ENCODE results near the gene DBH.

DBH gene

GRCh38 chr9:133680976-133681657, 45.0 kb downstream of the DBH start:
- ATAC-seq = no peak
- TF ChIP-seq ZC3H10 (CRISPR knock-in tag; IDR thresholded peaks at IDR 0.05) (no peak), ZNF70 (CRISPR knock-in tag; IDR thresholded peaks at IDR 0.05) (no peak), ARNTL (CRISPR knock-in tag; IDR thresholded peaks at IDR 0.05; ENCODE audit: borderline replicate concordance, low read depth) (no peak), ZFP30 (CRISPR knock-in tag; IDR thresholded peaks at IDR 0.05) (no peak), ZNF565 (CRISPR knock-in tag; conservative IDR thresholded peaks at IDR 0.05; ENCODE audit: low read depth) (no peak), TOX (CRISPR knock-in tag; IDR thresholded peaks at IDR 0.05; ENCODE audit: borderline replicate concordance) (no peak), GLIS3 (CRISPR knock-in tag; IDR thresholded peaks at IDR 0.05) (no peak), TCF4 (CRISPR knock-in tag; IDR thresholded peaks at IDR 0.05; ENCODE audit: borderline replicate concordance) (no peak), BACH2 (CRISPR knock-in tag; IDR thresholded peaks at IDR 0.05; ENCODE audit: borderline replicate concordance) (no peak), OSR1 (CRISPR knock-in tag; IDR thresholded peaks at IDR 0.05) (no peak), ESRRG (CRISPR knock-in tag; IDR thresholded peaks at IDR 0.05) (no peak)
- TF ChIP-seq, protein P1, sequence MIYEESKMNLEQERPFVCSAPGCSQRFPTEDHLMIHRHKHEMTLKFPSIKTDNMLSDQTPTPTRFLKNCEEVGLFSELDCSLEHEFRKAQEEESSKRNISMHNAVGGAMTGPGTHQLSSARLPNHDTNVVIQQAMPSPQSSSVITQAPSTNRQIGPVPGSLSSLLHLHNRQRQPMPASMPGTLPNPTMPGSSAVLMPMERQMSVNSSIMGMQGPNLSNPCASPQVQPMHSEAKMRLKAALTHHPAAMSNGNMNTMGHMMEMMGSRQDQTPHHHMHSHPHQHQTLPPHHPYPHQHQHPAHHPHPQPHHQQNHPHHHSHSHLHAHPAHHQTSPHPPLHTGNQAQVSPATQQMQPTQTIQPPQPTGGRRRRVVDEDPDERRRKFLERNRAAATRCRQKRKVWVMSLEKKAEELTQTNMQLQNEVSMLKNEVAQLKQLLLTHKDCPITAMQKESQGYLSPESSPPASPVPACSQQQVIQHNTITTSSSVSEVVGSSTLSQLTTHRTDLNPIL (CRISPR knock-in tag; IDR thresholded peaks at IDR 0.05; ENCODE audit: low read depth) = no peak

DNA sequence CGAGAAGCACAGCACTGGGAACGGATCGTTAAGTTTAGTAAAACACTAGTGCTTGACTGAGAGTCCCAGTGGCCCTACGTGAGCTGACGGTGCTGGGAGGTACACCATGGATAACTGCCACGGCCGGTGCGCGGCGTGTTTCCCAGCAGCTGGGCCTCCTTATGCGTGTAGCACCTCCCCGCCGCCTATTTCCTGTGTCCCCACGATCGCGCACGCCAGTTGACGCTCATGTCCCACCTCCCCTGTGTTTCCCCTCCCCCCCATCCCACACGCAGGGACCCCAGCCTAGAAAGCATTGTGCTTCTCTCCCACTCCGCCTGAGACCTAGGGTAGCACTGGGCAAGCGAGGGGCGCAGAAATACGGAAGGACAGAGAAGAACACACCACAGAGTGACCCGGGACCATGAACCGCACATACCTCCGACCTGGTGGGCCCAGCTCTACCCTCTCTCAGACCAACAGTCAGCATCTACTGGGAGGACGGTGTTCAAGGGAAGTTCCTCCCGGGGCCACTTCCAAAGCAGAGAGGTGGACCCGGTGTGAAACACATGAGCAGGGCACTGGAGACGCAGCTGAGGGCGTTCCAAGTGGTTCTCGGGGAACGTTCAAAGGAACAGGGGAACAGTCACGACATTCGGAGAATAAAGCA, 45.6 kb downstream of the DBH start:
- TF ChIP-seq OSR1 (CRISPR knock-in tag; IDR thresholded peaks at IDR 0.05) = no peak
- TF ChIP-seq ZNF70 (CRISPR knock-in tag; IDR thresholded peaks at IDR 0.05) = no peak
- no peak for TF ChIP-seq ESRRG (CRISPR knock-in tag; IDR thresholded peaks at IDR 0.05)
- TF ChIP-seq TOX (CRISPR knock-in tag; IDR thresholded peaks at IDR 0.05; ENCODE audit: borderline replicate concordance) = no peak
- ATAC-seq = no peak

GRCh38 chr9:133682818-133683585, 46.8 kb downstream of the DBH start:
- ATAC-seq = no peak
- TF ChIP-seq TOX (CRISPR knock-in tag; IDR thresholded peaks at IDR 0.05; ENCODE audit: borderline replicate concordance) (no peak), ARNTL (CRISPR knock-in tag; IDR thresholded peaks at IDR 0.05; ENCODE audit: borderline replicate concordance, low read depth) (no peak), ZFP3 (CRISPR knock-in tag; IDR thresholded peaks at IDR 0.05) (no peak), ISL1 (CRISPR knock-in tag; IDR thresholded peaks at IDR 0.05) (no peak), ZC3H10 (CRISPR knock-in tag; IDR thresholded peaks at IDR 0.05) (no peak), CSRNP3 (CRISPR knock-in tag; IDR thresholded peaks at IDR 0.05) (no peak), ZFP30 (CRISPR knock-in tag; IDR thresholded peaks at IDR 0.05) (no peak), ZNF8 (CRISPR knock-in tag; IDR thresholded peaks at IDR 0.05) (no peak)
- TF ChIP-seq, protein P1 (CRISPR knock-in tag; IDR thresholded peaks at IDR 0.05; ENCODE audit: low read depth) = no peak
- TF ChIP-seq, protein P2, sequence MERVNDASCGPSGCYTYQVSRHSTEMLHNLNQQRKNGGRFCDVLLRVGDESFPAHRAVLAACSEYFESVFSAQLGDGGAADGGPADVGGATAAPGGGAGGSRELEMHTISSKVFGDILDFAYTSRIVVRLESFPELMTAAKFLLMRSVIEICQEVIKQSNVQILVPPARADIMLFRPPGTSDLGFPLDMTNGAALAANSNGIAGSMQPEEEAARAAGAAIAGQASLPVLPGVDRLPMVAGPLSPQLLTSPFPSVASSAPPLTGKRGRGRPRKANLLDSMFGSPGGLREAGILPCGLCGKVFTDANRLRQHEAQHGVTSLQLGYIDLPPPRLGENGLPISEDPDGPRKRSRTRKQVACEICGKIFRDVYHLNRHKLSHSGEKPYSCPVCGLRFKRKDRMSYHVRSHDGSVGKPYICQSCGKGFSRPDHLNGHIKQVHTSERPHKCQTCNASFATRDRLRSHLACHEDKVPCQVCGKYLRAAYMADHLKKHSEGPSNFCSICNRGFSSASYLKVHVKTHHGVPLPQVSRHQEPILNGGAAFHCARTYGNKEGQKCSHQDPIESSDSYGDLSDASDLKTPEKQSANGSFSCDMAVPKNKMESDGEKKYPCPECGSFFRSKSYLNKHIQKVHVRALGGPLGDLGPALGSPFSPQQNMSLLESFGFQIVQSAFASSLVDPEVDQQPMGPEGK (CRISPR knock-in tag; IDR thresholded peaks at IDR 0.05; ENCODE audit: borderline replicate concordance) = no peak
- TF ChIP-seq, protein P3, sequence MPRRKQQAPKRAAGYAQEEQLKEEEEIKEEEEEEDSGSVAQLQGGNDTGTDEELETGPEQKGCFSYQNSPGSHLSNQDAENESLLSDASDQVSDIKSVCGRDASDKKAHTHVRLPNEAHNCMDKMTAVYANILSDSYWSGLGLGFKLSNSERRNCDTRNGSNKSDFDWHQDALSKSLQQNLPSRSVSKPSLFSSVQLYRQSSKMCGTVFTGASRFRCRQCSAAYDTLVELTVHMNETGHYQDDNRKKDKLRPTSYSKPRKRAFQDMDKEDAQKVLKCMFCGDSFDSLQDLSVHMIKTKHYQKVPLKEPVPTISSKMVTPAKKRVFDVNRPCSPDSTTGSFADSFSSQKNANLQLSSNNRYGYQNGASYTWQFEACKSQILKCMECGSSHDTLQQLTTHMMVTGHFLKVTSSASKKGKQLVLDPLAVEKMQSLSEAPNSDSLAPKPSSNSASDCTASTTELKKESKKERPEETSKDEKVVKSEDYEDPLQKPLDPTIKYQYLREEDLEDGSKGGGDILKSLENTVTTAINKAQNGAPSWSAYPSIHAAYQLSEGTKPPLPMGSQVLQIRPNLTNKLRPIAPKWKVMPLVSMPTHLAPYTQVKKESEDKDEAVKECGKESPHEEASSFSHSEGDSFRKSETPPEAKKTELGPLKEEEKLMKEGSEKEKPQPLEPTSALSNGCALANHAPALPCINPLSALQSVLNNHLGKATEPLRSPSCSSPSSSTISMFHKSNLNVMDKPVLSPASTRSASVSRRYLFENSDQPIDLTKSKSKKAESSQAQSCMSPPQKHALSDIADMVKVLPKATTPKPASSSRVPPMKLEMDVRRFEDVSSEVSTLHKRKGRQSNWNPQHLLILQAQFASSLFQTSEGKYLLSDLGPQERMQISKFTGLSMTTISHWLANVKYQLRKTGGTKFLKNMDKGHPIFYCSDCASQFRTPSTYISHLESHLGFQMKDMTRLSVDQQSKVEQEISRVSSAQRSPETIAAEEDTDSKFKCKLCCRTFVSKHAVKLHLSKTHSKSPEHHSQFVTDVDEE (CRISPR knock-in tag; IDR thresholded peaks at IDR 0.05) = no peak

Data from SK-N-SH treated with all-trans-retinoic acid at 6 μM for 48 hours (cell line).